SU-DHL-6 (cell line): ENCODE results near the gene SLC4A8.

Experiments
- CTCF ChIP-seq: fragments of 200-600 bp; sonication (generic); IDR thresholded peaks from one replicate; pipeline ENCODE4 v1.5.1; 2017; ENCODE audit warnings: antibody characterized with exemption, mild to moderate bottlenecking, low read length, moderate library complexity; ENCODE audit not compliant: insufficient read depth, poor library complexity, severe bottlenecking
- EZH2phosphoT487 ChIP-seq: fragments of 200-600 bp; sonication (generic), shearing (Covaris generic); conservative IDR thresholded peaks from 2 replicates; pipeline ENCODE4 v1.6.1; 2018; ENCODE audit warnings: mild to moderate bottlenecking, antibody characterized with exemption, low read length, moderate library complexity, mixed read lengths

GRCh38 chr12:51458635-51459034 lies 34.0 kb downstream of the SLC4A8 start:
- TF ChIP-seq CTCF (no peak), EZH2phosphoT487 (no peak)
